ENCODE data around the gene KCNH3.

The KCNH3 gene

GRCh38 chr12:49550693-49551252 is 11.9 kb downstream of the KCNH3 start:
- ChIA-PET CTCF (interaction anchor here (0.7 to 7.1 kb wide), 8 partner anchors 22 to 259 kb away, joined by 3 to 44 read pairs (median 4); no protein-coding TSS in a partner anchor), POLR2A (no interaction called here)
- DNase-seq (ENCODE audit: low read depth, low spot score): no peak
- no peak overlapping the region for H3K4me3 ChIP-seq (ENCODE audit: low read depth, low read length)
- TF ChIP-seq CTCF (IDR thresholded peaks at IDR 0.05; ENCODE audit: insufficient read depth, low read length, missing control alignments): no peak

DNA sequence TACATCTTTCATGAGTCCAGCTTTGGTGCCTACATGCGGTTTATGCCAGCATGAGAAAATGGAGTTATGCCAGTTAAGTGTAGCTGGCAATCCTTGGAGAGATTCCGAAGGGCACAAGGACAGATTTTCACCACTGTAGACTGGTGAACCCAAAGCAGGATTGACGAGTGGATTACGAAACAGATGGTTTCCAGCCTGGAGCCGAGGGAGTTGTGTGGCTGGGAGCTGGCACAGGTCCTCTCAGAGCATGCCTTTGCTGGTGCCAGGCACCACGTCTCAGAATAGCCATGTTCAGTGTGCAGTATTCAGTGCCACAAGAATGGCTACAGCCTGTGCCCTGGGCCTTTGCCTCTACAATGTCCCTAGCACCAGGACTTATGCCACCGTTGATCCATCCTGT is 13.2 kb downstream of the KCNH3 start:
- CTCF ChIA-PET: interaction anchor here (0.7 to 7.1 kb wide), 9 partner anchors 9 to 260 kb away, joined by 3 to 44 read pairs (median 4); partner anchors contain the start of gene PRPH
- H3K4me3 ChIP-seq (ENCODE audit: low read depth, low read length): no peak overlapping the region
- TF ChIP-seq CTCF (IDR thresholded peaks at IDR 0.05; ENCODE audit: insufficient read depth, low read length, missing control alignments): no peak
- no peak for DNase-seq (ENCODE audit: low read depth, low spot score)
- POLR2A ChIA-PET: no interaction called here

- DNase-seq (ENCODE audit: low read depth, low spot score): no peak
- H3K4me3 ChIP-seq (ENCODE audit: low read depth, low read length): no peak overlapping the region
- POLR2A ChIA-PET: interaction anchor here (0.7 kb wide), 1 partner anchor 185 kb away, joined by 3 read pairs; the partner anchor contains the start of gene SPATS2
- no peak for TF ChIP-seq CTCF (IDR thresholded peaks at IDR 0.05; ENCODE audit: insufficient read depth, low read length, missing control alignments)
- CTCF ChIA-PET: interaction anchor here (0.8 to 7.1 kb wide), 7 partner anchors 9 to 258 kb away, joined by 3 to 44 read pairs (median 7); partner anchors contain the start of gene PRPH
Measured at GRCh38 chr12:49552425-49552824, 13.6 kb downstream of the KCNH3 start.

DNA sequence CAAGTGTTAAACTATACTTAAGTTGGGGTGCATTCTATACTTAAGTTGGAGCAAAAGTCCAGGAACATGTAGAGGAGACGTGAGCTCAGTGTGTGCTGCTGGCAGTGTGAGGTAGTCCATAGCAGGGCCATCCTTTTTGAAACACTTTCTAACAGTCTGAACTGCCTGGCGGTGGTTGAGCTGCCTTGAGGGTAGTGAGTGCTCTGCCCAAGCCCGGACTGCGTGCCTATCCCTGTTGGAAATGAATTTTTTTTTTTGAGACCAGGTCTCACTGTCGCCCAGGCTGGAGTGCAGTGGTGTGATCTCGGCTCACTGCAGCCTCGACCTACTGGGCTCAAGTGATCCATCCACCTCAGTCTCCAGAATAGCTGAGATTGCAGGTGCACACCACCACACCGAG is 14.1 kb downstream of the KCNH3 start:
- POLR2A ChIA-PET: interaction anchor here (0.7 kb wide), 1 partner anchor 186 kb away, joined by 3 read pairs; the partner anchor contains the start of gene SPATS2

DNA sequence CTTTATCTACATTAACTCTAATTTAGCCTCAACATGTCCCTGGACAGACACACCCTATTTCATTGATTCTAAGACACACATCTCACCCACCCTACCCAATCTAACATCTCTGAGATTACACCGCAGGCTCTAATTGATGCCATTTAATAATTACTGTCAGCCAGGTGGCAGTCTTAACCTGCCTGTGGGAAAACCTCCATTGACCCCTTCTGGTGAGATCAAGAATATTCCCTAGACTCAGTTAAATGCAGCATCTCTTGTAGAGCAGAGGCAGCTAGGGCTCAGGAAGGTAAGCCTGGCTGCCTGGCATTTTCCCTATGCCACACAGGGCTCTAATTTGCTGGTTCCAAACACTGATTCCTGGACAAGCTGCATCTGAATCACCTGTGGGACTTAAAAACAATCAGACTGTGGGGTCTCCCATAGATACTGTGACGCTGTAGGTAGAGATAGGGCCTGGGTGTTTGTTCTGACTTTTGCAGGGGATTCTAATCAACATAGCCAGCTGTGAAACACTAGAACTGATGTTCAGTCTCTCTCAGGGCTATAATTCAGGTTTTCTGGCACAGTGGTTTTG is 14.8 kb downstream of the KCNH3 start:
- CTCF ChIA-PET: interaction anchor here (0.8 to 7.1 kb wide), 12 partner anchors 8 to 222 kb away, joined by 3 to 44 read pairs (median 4); no protein-coding TSS in a partner anchor
- H3K4me3 ChIP-seq (ENCODE audit: low read depth, low read length): no peak overlapping the region
- no peak for DNase-seq (ENCODE audit: low read depth, low spot score)
- POLR2A ChIA-PET: no interaction called here
- peak; percentile 16 for TF ChIP-seq CTCF (IDR thresholded peaks at IDR 0.05; ENCODE audit: insufficient read depth, low read length, missing control alignments)

More for the DNA sequence above, 14.1 kb downstream of the KCNH3 start:
- no peak overlapping the region for H3K4me3 ChIP-seq (ENCODE audit: low read depth, low read length)
- CTCF ChIA-PET: interaction anchor here (0.8 to 7.1 kb wide), 9 partner anchors 8 to 258 kb away, joined by 3 to 44 read pairs (median 5); partner anchors contain the start of gene PRPH
- no peak for DNase-seq (ENCODE audit: low read depth, low spot score)
- TF ChIP-seq CTCF (IDR thresholded peaks at IDR 0.05; ENCODE audit: insufficient read depth, low read length, missing control alignments): no peak

DNA sequence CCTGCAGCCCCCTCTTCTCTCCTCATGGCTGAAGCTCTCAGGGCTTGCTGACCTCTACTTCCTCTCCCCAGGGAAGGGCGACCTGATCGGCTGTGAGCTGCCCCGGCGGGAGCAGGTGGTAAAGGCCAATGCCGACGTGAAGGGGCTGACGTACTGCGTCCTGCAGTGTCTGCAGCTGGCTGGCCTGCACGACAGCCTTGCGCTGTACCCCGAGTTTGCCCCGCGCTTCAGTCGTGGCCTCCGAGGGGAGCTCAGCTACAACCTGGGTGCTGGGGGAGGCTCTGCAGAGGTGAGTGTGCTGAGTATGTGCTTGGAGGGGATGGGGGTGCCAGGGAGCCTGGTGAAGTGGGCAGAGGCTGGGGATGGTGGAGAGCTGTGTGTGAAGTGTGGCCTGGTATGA is 15.4 kb downstream of the KCNH3 start:
- TF ChIP-seq CTCF (IDR thresholded peaks at IDR 0.05; ENCODE audit: insufficient read depth, low read length, missing control alignments): no peak
- ChIA-PET POLR2A (interaction anchor here (0.6 kb wide), 1 partner anchor 195 kb away, joined by 4 read pairs; no protein-coding TSS in a partner anchor), CTCF (interaction anchor here (0.8 to 7.1 kb wide), 10 partner anchors 9 to 223 kb away, joined by 3 to 44 read pairs (median 4); no protein-coding TSS in a partner anchor)
- no peak for DNase-seq (ENCODE audit: low read depth, low spot score)
- no peak overlapping the region for H3K4me3 ChIP-seq (ENCODE audit: low read depth, low read length)

Data from AG04449 (cell line).